Kidney (tissue), 14 donors: ENCODE results near the gene RIMS4. TPM values are rescaled to one million over a fixed set of nuclear protein-coding genes. Genes with fewer than 3 reads are reported as not detected.

Source experiments
- DNase-seq, 5 donors: peaks; one replicate each; pipeline ENCODE4 v3.0.0-alpha.2; 2013 to 2020
- FAIRE-seq: peaks from 2 replicates; lab custom pipeline; 2012; peaks lifted over from hg19 to GRCh38; lab: Jason Lieb, UNC
- H3K27ac ChIP-seq, 2 donors: one replicate each; pipeline ENCODE4 v1.7.0; 2013; ENCODE audit warnings: low read depth in 2 of 2, low read length in 2 of 2, inconsistent platforms in 1 of 2
- H3K27me3 ChIP-seq: one replicate; pipeline ENCODE4 v1.7.1; 2013; ENCODE audit warnings: low read length, inconsistent platforms; ENCODE audit not compliant: control insufficient read depth, insufficient read depth
- H3K36me3 ChIP-seq, 3 donors: one replicate each; pipeline versions ENCODE4 v1.7.0 to v1.7.1; 2013; ENCODE audit warnings: low read length in 3 of 3, control low read depth in 1 of 3, inconsistent platforms in 1 of 3; ENCODE audit not compliant: insufficient read depth in 3 of 3, control insufficient read depth in 2 of 3
- H3K4me1 ChIP-seq, 3 donors: one replicate each; pipeline versions ENCODE4 v1.7.0 to v1.7.1; 2013; ENCODE audit warnings: low read length in 3 of 3, inconsistent platforms in 1 of 3, low read depth in 1 of 3; ENCODE audit not compliant: control insufficient read depth in 2 of 3, insufficient read depth in 2 of 3
- H3K4me3 ChIP-seq, 3 donors: one replicate each; pipeline versions ENCODE4 v1.7.0 to v1.8.1; 2013; ENCODE audit warnings: low read length in 3 of 3, control low read depth in 1 of 3, inconsistent platforms in 1 of 3
- H3K9ac ChIP-seq, 3 donors: one replicate each; pipeline versions ENCODE4 v1.7.0 to v1.7.1; 2013; ENCODE audit warnings: low read length in 3 of 3, control low read depth in 1 of 3, inconsistent platforms in 1 of 3
- H3K9me3 ChIP-seq, 3 donors: one replicate each; pipeline versions ENCODE4 v1.7.0 to v1.7.1; 2013; ENCODE audit warnings: low read length in 3 of 3, control low read depth in 1 of 3, inconsistent platforms in 1 of 3; ENCODE audit not compliant: control insufficient read depth in 2 of 3, insufficient read depth in 1 of 3
- CTCF ChIP-seq: IDR thresholded peaks from 3 replicates; pipeline ENCODE4 v1.5.1; 2012; ENCODE audit warnings: mild to moderate bottlenecking, moderate library complexity, borderline replicate concordance; ENCODE audit not compliant: insufficient read depth; ENCODE audit errors: extremely low read depth
- intact Hi-C: fragments of 100-400 bp; cut with DNase I; formaldehyde crosslinking; loops from one replicate; pipeline ENCODE4 v1.11.1; 2022
- polyA plus RNA-seq: library from polyadenylated mRNA; stranded (reverse); fragments of 350-450 nt; fragmentation: Illumina TruSeq; extraction: RNeasy Lipid Tissue Mini Kit (QIAGEN cat#74804); gene quantifications from one replicate; pipeline ENCODE4 v1.2.3, GENCODE V29; 2014; ENCODE audit warnings: low read depth, low replicate concordance; ENCODE audit not compliant: insufficient read depth
- total RNA-seq: library from RNA; stranded (reverse); fragmentation: NEBNext Ultra II Directional; extraction: Animal tissue kit (Norgen Biotek cat#: 25700); gene quantifications from one replicate; pipeline ENCODE4 v1.2.1, GENCODE V29; 2021
- donor health status: control.
- donor health status: control.
- donor health status: control.
- donor health status: control.
- donor health status: control.
- donor health status: DM: yes; HTN: yes; CAD: no.
- donor health status: Normal renal cell carcinoma (clear cell type).

RIMS4 gene
- total and polyA plus RNA-seq, 2 donors from 2014 or later: 0.13 TPM; not detected in 1

DNA sequence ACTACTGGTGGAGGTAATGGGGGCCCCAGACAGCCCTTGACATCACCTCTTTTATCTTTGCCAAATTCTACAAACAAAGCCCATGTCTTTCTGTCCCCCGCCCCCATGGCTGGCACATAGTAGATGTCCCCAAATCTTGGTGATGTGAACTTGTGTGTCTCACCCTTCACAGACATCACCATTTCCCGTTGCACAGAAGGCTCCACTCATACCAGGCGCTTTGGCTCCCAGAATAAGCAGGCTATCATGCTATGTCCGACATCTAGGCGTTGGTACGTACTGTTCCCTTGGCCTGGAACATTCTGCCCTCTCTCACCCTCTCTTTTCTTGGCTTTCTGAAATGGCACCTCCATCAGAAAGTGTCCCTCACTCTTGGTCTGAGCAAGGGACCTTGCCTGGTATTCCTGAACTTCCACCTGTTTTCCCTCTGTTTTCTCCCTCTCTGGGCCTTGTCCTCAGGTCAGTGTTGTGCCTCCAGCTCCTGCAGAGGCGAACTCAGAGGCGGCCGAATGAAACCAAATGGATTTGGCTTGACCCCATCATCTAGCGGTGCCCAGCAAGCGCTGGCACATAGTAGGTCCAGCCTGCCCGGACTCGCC, 96.1 kb downstream of the RIMS4 start:
- Histone ChIP-seq H3K9ac (no peak overlapping the region), H3K9me3 (no peaks in the 10 kb centered on the region), H3K27me3 (no peaks in the 10 kb centered on the region), H3K4me3 (no peak overlapping the region), H3K36me3 (no peaks in the 10 kb centered on the region), H3K27ac (no peak overlapping the region), H3K4me1 (peaks cover 0 to 2% (median 0%) of the 10 kb centered on the region in 3 donors)
- FAIRE-seq (no peak), DNase-seq (peak in 1 of 5 donors; percentile 22)
- intact Hi-C loops: no loop called here
- TF ChIP-seq CTCF: no peak

- Histone ChIP-seq H3K36me3 (no peaks in the 10 kb centered on the region), H3K27ac (no peak overlapping the region), H3K4me3 (no peak overlapping the region), H3K27me3 (no peaks in the 10 kb centered on the region), H3K4me1 (peaks cover 0 to 4% (median 0%) of the 10 kb centered on the region in 3 donors), H3K9me3 (no peaks in the 10 kb centered on the region), H3K9ac (no peak overlapping the region)
- FAIRE-seq (no peak), DNase-seq (peak in 1 of 5 donors; percentile 32)
- intact Hi-C loops: no loop called here
- no peak for TF ChIP-seq CTCF
Measured at GRCh38 chr20:44711237-44711636, 99.1 kb downstream of the RIMS4 start.

GRCh38 chr20:44709797-44710196, 100.5 kb downstream of the RIMS4 start:
- Histone ChIP-seq H3K36me3 (no peaks in the 10 kb centered on the region), H3K27me3 (no peaks in the 10 kb centered on the region), H3K9me3 (no peaks in the 10 kb centered on the region), H3K9ac (no peak overlapping the region), H3K4me1 (peaks cover 0 to 5% (median 0%) of the 10 kb centered on the region in 3 donors), H3K27ac (no peak overlapping the region), H3K4me3 (no peak overlapping the region)
- TF ChIP-seq CTCF: no peak
- FAIRE-seq (no peak), DNase-seq (peak in 1 of 5 donors; percentile 53)
- intact Hi-C loops: no loop called here
